ENCODE data around the gene MRFAP1.
"Not testable (repeated sequence)": the region's sequence is repeated elsewhere in the genome, so short reads cannot be mapped to it uniquely, and the experiment has no call there.

MRFAP1 gene

GRCh38 chr4:6672541-6673190 lies 32.2 kb downstream of the MRFAP1 start:
- DNase-seq, result not testable (repeated sequence)

- DNase-seq, result peak; percentile 46
These were observed 32.7 kb downstream of the MRFAP1 start for GRCh38 chr4:6673191-6673659.

- peak; percentile 94 for DNase-seq
These were observed 33.4 kb downstream of the MRFAP1 start for GRCh38 chr4:6673660-6674499.

GRCh38 chr4:6674500-6675149 lies 34.1 kb downstream of the MRFAP1 start:
- peak; percentile 67 for DNase-seq

- no peak for DNase-seq
These were observed 36.5 kb downstream of the MRFAP1 start for GRCh38 chr4:6676722-6677558.

- no peak for DNase-seq
These were observed 40.0 kb downstream of the MRFAP1 start for GRCh38 chr4:6680372-6681034.

GRCh38 chr4:6681191-6681590 lies 40.7 kb downstream of the MRFAP1 start:
- no peak for DNase-seq

GRCh38 chr4:6682862-6683590 lies 42.5 kb downstream of the MRFAP1 start:
- no peak for DNase-seq

GRCh38 chr4:6684656-6685055 lies 44.2 kb downstream of the MRFAP1 start:
- no peak for DNase-seq

- no peak for DNase-seq
These were observed 45.8 kb downstream of the MRFAP1 start for GRCh38 chr4:6686104-6686787.

- no peak for DNase-seq
These were observed 47.7 kb downstream of the MRFAP1 start for GRCh38 chr4:6687947-6688878.

GRCh38 chr4:6688879-6689505 lies 48.5 kb downstream of the MRFAP1 start:
- peak; percentile 69 for DNase-seq

GRCh38 chr4:6689506-6689960 lies 49.0 kb downstream of the MRFAP1 start:
- DNase-seq, result no peak
